HEK293 (cell line): ENCODE results near the gene DBH.

ENCODE experiments used
- CTCF ChIA-PET: fragments of 350-600 bp; formaldehyde crosslinking; extraction: SDS; loops from one replicate; lab custom pipeline; 2021; ENCODE audit warnings: antibody characterized with exemption; lab: Yijun Ruan, JAX
- POLR2A ChIA-PET: fragments of 300-600 bp; formaldehyde crosslinking; extraction: SDS; loops from one replicate; lab custom pipeline; 2020; ENCODE audit warnings: antibody characterized with exemption, inconsistent platforms; lab: Yijun Ruan, JAX
- H3K27ac ChIP-seq: fragments of 200-500 bp; sonication (Bioruptor generic); 2 replicates; pipeline ENCODE4 v1.5.1; 2014; ENCODE audit warnings: low read depth, low read length, control low read depth, inconsistent platforms; ENCODE audit errors: extremely low read depth
- H3K36me3 ChIP-seq, 2 experiments: fragments of 200-500 bp in 1 of 2; sonication (Bioruptor generic) in 1 of 2; 1 replicate in 1 of 2; 2 replicates in 1 of 2; pipeline ENCODE4 v1.5.1; 2014 to 2017; ENCODE audit warnings: inconsistent platforms in 2 of 2, low read length in 2 of 2; ENCODE audit not compliant: control insufficient read depth in 2 of 2, insufficient read depth in 1 of 2
- H3K4me1 ChIP-seq: fragments of 200-500 bp; sonication (Bioruptor generic); 2 replicates; pipeline ENCODE4 v1.5.1; 2014; ENCODE audit warnings: mild to moderate bottlenecking, low read length, inconsistent platforms; ENCODE audit not compliant: control insufficient read depth, insufficient read depth
- H3K4me3 ChIP-seq: 2 replicates; pipeline ENCODE4 v1.5.1; 2011; ENCODE audit warnings: low read depth, mild to moderate bottlenecking, control low read depth, low read length, moderate library complexity
- H3K9me3 ChIP-seq: fragments of 200-500 bp; sonication (Bioruptor generic); 2 replicates; pipeline ENCODE4 v1.5.1; 2014; ENCODE audit warnings: low read depth, low read length, inconsistent platforms; ENCODE audit not compliant: control insufficient read depth, insufficient read depth
- GLI4 ChIP-seq: fragments of 450-650 bp; formaldehyde crosslinking; IDR thresholded peaks from 2 replicates; pipeline ENCODE4 v1.5.1; 2016; ENCODE audit warnings: missing biosample characterization, missing genetic modification characterization
- GLIS2 ChIP-seq: fragments of 450-650 bp; formaldehyde crosslinking; IDR thresholded peaks from 2 replicates; pipeline ENCODE4 v1.5.1; 2016; ENCODE audit warnings: missing biosample characterization, missing genetic modification characterization
- HOXA7 ChIP-seq: sonication (generic); formaldehyde crosslinking; IDR thresholded peaks from 2 replicates; pipeline ENCODE4 v1.8.1; 2022; ENCODE audit warnings: missing genetic modification reagents, borderline replicate concordance
- PRDM6 ChIP-seq: fragments of 450-650 bp; formaldehyde crosslinking; IDR thresholded peaks from 2 replicates; pipeline ENCODE4 v1.5.1; 2017; ENCODE audit warnings: missing biosample characterization, missing genetic modification characterization
- SALL2 ChIP-seq: fragments of 450-650 bp; formaldehyde crosslinking; IDR thresholded peaks from 2 replicates; pipeline ENCODE4 v1.5.0; 2017; ENCODE audit warnings: missing biosample characterization, mild to moderate bottlenecking, missing genetic modification characterization, borderline replicate concordance
- ZNF10 ChIP-seq: fragments of 450-650 bp; formaldehyde crosslinking; IDR thresholded peaks from 2 replicates; pipeline ENCODE4 v1.5.1; 2017; ENCODE audit warnings: missing biosample characterization, missing genetic modification characterization
- ZNF114 ChIP-seq: fragments of 450-650 bp; formaldehyde crosslinking; IDR thresholded peaks from 2 replicates; pipeline ENCODE4 v1.5.0; 2017; ENCODE audit warnings: missing biosample characterization, missing genetic modification characterization
- ZNF169 ChIP-seq: fragments of 450-650 bp; formaldehyde crosslinking; IDR thresholded peaks from 2 replicates; pipeline ENCODE4 v1.5.1; 2016; ENCODE audit warnings: missing biosample characterization, missing genetic modification characterization
- ZNF24 ChIP-seq: fragments of 450-650 bp; formaldehyde crosslinking; IDR thresholded peaks from 2 replicates; pipeline ENCODE4 v1.5.1; 2016; ENCODE audit warnings: missing biosample characterization, missing genetic modification characterization
- ZNF274 ChIP-seq, 2 experiments: fragments of 200-500 bp in 1 of 2; fragments of 450-650 bp in 1 of 2; sonication (Bioruptor generic) in 1 of 2; formaldehyde crosslinking in 1 of 2; IDR thresholded peaks; 2 replicates each; pipeline versions ENCODE4 v1.5.1 to v1.6.1; 2014 to 2016; ENCODE audit warnings: borderline replicate concordance in 1 of 2, inconsistent platforms in 1 of 2, low read length in 1 of 2, missing biosample characterization in 1 of 2, missing genetic modification characterization in 1 of 2
- ZNF404 ChIP-seq: fragments of 450-650 bp; formaldehyde crosslinking; IDR thresholded peaks from 2 replicates; pipeline ENCODE4 v1.5.1; 2017; ENCODE audit warnings: missing biosample characterization, missing genetic modification characterization
- ZNF449 ChIP-seq: fragments of 450-650 bp; formaldehyde crosslinking; IDR thresholded peaks from 2 replicates; pipeline ENCODE4 v1.5.1; 2017; ENCODE audit warnings: missing biosample characterization, mild to moderate bottlenecking, missing genetic modification characterization, moderate library complexity
- ZNF473 ChIP-seq: fragments of 450-650 bp; formaldehyde crosslinking; IDR thresholded peaks from 2 replicates; pipeline ENCODE4 v1.5.1; 2017; ENCODE audit warnings: missing biosample characterization, missing genetic modification characterization
- ZNF529 ChIP-seq: fragments of 450-650 bp; formaldehyde crosslinking; IDR thresholded peaks from 2 replicates; pipeline ENCODE4 v1.5.1; 2017; ENCODE audit warnings: missing genetic modification characterization, missing biosample characterization; ENCODE audit not compliant: insufficient replicate concordance
- ZNF544 ChIP-seq: fragments of 450-650 bp; formaldehyde crosslinking; IDR thresholded peaks from 2 replicates; pipeline ENCODE4 v1.5.0; 2017; ENCODE audit warnings: missing biosample characterization, missing genetic modification characterization
- ZNF626 ChIP-seq: fragments of 450-650 bp; sonication (Bioruptor Pico); formaldehyde crosslinking; IDR thresholded peaks from 2 replicates; pipeline ENCODE4 v1.5.1; 2018; ENCODE audit warnings: missing biosample characterization, missing genetic modification characterization, inconsistent platforms
- ZNF658 ChIP-seq: fragments of 450-650 bp; formaldehyde crosslinking; IDR thresholded peaks from 2 replicates; pipeline ENCODE4; 2016; ENCODE audit warnings: missing biosample characterization, missing genetic modification characterization
- ZNF707 ChIP-seq: fragments of 450-650 bp; formaldehyde crosslinking; IDR thresholded peaks from 2 replicates; pipeline ENCODE4 v1.5.1; 2016; ENCODE audit warnings: missing biosample characterization, missing genetic modification characterization
- TF ChIP-seq, protein P1 (sequence below): fragments of 450-650 bp; IDR thresholded peaks from 2 replicates; pipeline ENCODE4 v1.5.1; 2018; ENCODE audit warnings: missing biosample characterization, mild to moderate bottlenecking, missing genetic modification characterization
- TF ChIP-seq, protein P2 (sequence below): fragments of 450-650 bp; formaldehyde crosslinking; IDR thresholded peaks from 2 replicates; pipeline ENCODE4 v1.5.1; 2017; ENCODE audit warnings: missing biosample characterization, missing genetic modification characterization

DBH gene

GRCh38 chr9:133614056-133614455 lies 22.1 kb upstream of the DBH start:
- Histone ChIP-seq H3K36me3 (no peaks in the 10 kb centered on the region), H3K4me3 (no peak overlapping the region), H3K27ac (no peak overlapping the region), H3K9me3 (no peaks in the 10 kb centered on the region), H3K4me1 (no peaks in the 10 kb centered on the region)
- ChIA-PET POLR2A (no interaction called here), CTCF (interaction anchor here (1.1 kb wide), 1 partner anchor 127 kb away, joined by 3 read pairs; no protein-coding TSS in a partner anchor)
- no peak for TF ChIP-seq GLIS2 (tag by site-specific recombination)
- TF ChIP-seq SALL2 (tag by site-specific recombination) = no peak
- TF ChIP-seq ZNF707 (tag by site-specific recombination) = no peak
- no peak for TF ChIP-seq ZNF274 (IDR thresholded peaks at IDR 0.05; ENCODE audit: low read length)
- no peak for TF ChIP-seq ZNF274 (tag by site-specific recombination; IDR thresholded peaks at IDR 0.05; ENCODE audit: borderline replicate concordance)
- TF ChIP-seq ZNF169 (tag by site-specific recombination) = no peak
- TF ChIP-seq ZNF658 (tag by site-specific recombination) = no peak
- TF ChIP-seq ZNF10 (tag by site-specific recombination) = no peak
- TF ChIP-seq ZNF24 (tag by site-specific recombination) = no peak
- no peak for TF ChIP-seq ZNF529 (tag by site-specific recombination)
- TF ChIP-seq PRDM6 (tag by site-specific recombination) = no peak
- no peak for TF ChIP-seq ZNF114 (tag by site-specific recombination)
- no peak for TF ChIP-seq ZNF449 (tag by site-specific recombination)
- TF ChIP-seq HOXA7 (CRISPR knock-in tag) = no peak
- TF ChIP-seq GLI4 (tag by site-specific recombination) = no peak
- no peak for TF ChIP-seq ZNF473 (tag by site-specific recombination)
- TF ChIP-seq ZNF544 (tag by site-specific recombination) = no peak
- no peak for TF ChIP-seq ZNF404 (tag by site-specific recombination)
- no peak for TF ChIP-seq ZNF626 (tag by site-specific recombination)
- TF ChIP-seq, protein P1, sequence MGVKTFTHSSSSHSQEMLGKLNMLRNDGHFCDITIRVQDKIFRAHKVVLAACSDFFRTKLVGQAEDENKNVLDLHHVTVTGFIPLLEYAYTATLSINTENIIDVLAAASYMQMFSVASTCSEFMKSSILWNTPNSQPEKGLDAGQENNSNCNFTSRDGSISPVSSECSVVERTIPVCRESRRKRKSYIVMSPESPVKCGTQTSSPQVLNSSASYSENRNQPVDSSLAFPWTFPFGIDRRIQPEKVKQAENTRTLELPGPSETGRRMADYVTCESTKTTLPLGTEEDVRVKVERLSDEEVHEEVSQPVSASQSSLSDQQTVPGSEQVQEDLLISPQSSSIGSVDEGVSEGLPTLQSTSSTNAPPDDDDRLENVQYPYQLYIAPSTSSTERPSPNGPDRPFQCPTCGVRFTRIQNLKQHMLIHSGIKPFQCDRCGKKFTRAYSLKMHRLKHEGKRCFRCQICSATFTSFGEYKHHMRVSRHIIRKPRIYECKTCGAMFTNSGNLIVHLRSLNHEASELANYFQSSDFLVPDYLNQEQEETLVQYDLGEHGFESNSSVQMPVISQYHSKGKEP (tag by site-specific recombination) = no peak
- TF ChIP-seq, protein P2, sequence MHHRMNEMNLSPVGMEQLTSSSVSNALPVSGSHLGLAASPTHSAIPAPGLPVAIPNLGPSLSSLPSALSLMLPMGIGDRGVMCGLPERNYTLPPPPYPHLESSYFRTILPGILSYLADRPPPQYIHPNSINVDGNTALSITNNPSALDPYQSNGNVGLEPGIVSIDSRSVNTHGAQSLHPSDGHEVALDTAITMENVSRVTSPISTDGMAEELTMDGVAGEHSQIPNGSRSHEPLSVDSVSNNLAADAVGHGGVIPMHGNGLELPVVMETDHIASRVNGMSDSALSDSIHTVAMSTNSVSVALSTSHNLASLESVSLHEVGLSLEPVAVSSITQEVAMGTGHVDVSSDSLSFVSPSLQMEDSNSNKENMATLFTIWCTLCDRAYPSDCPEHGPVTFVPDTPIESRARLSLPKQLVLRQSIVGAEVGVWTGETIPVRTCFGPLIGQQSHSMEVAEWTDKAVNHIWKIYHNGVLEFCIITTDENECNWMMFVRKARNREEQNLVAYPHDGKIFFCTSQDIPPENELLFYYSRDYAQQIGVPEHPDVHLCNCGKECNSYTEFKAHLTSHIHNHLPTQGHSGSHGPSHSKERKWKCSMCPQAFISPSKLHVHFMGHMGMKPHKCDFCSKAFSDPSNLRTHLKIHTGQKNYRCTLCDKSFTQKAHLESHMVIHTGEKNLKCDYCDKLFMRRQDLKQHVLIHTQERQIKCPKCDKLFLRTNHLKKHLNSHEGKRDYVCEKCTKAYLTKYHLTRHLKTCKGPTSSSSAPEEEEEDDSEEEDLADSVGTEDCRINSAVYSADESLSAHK = no peak
